ENCODE results near the gene PDPK1.
"Not testable (repeated sequence)": the region's sequence is repeated elsewhere in the genome, so short reads cannot be mapped to it uniquely, and the experiment has no call there.

DNA sequence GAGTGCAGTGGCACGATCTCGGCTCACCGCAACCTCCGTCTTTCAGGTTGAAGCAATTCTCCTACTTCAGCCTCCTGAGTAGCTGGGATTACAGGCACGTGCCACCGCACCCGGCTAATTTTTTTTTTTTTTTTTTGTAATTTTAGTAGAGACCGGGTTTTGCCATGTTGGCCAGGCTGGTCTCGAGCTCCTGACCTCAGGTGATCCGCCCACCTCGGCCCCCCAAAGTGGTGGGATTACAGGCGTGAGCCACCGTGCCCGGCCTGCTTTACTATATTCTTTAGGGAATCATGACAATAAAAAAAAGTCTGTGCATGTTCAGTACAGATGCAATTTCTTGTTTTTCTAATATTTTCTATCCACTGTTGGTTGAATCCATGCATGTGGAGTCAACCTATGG is 6.0 kb downstream of the PDPK1 start:
- TF ChIP-seq, protein P1, sequence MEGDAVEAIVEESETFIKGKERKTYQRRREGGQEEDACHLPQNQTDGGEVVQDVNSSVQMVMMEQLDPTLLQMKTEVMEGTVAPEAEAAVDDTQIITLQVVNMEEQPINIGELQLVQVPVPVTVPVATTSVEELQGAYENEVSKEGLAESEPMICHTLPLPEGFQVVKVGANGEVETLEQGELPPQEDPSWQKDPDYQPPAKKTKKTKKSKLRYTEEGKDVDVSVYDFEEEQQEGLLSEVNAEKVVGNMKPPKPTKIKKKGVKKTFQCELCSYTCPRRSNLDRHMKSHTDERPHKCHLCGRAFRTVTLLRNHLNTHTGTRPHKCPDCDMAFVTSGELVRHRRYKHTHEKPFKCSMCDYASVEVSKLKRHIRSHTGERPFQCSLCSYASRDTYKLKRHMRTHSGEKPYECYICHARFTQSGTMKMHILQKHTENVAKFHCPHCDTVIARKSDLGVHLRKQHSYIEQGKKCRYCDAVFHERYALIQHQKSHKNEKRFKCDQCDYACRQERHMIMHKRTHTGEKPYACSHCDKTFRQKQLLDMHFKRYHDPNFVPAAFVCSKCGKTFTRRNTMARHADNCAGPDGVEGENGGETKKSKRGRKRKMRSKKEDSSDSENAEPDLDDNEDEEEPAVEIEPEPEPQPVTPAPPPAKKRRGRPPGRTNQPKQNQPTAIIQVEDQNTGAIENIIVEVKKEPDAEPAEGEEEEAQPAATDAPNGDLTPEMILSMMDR (IDR thresholded peaks at IDR 0.05; ENCODE audit: poor library complexity) = not testable (repeated sequence)
- TF ChIP-seq EZH2 (IDR thresholded peaks at IDR 0.05; ENCODE audit: borderline replicate concordance); EZH2phosphoT487 (IDR thresholded peaks at IDR 0.05; ENCODE audit: low read depth, severe bottlenecking, unreplicated experiment): not testable (repeated sequence)
